ENCODE results near the gene KRT36.

KRT36 gene

GRCh38 chr17:41532947-41533570 is 43.3 kb upstream of the KRT36 start:
- no peak overlapping the region for H3K9ac ChIP-seq
- H3K4me3 ChIP-seq, result no peak overlapping the region
- no peak overlapping the region for H3K4me2 ChIP-seq
- no peaks in the 10 kb centered on the region; a peak in 1 of 22 replicates for H4K20me1 ChIP-seq
- H3K27me3 ChIP-seq, result peaks cover 12 to 32% (median 28%) of the 10 kb centered on the region in 11 experiments
- H3K9me3 ChIP-seq (replicated peaks in 1 of 11), result peaks cover 0 to 5% (median 3%) of the 10 kb centered on the region in 11 experiments; a peak in 12 of 22 replicates
- peaks cover 0 to 11% (median 0%) of the 10 kb centered on the region in 10 experiments; a peak in 5 of 20 replicates for H3K4me1 ChIP-seq
- no peak overlapping the region for H3K27ac ChIP-seq
- no peak for TF ChIP-seq Cebpa-rat (IDR thresholded peaks at IDR 0.05)
- no peaks in the 10 kb centered on the region for H3K36me3 ChIP-seq

- no peak for TF ChIP-seq Cebpa-rat (IDR thresholded peaks at IDR 0.05)
- H3K36me3 ChIP-seq, result no peaks in the 10 kb centered on the region
- peaks cover 0 to 11% (median 0%) of the 10 kb centered on the region in 10 experiments; a peak in 5 of 20 replicates for H3K4me1 ChIP-seq
- H3K9ac ChIP-seq, result no peak overlapping the region
- no peak overlapping the region for H3K27ac ChIP-seq
- H4K20me1 ChIP-seq, result no peaks in the 10 kb centered on the region; a peak in 1 of 22 replicates
- H3K4me2 ChIP-seq, result no peak overlapping the region
- H3K9me3 ChIP-seq (replicated peaks in 1 of 11), result peaks cover 0 to 16% (median 12%) of the 10 kb centered on the region in 11 experiments; a peak in 13 of 22 replicates
- H3K4me3 ChIP-seq, result no peak overlapping the region
- peaks cover 23 to 42% (median 39%) of the 10 kb centered on the region in 11 experiments for H3K27me3 ChIP-seq
These were observed 42.3 kb upstream of the KRT36 start for GRCh38 chr17:41531993-41532392.

- Histone ChIP-seq H3K27ac (no peak overlapping the region), H3K4me1 (peaks cover 0 to 11% (median 0%) of the 10 kb centered on the region in 10 experiments; a peak in 5 of 20 replicates), H3K27me3 (peaks cover 28 to 51% (median 46%) of the 10 kb centered on the region in 11 experiments), H4K20me1 (no peaks in the 10 kb centered on the region; a peak in 1 of 22 replicates), H3K9ac (no peak overlapping the region), H3K9me3 (replicated peaks in 1 of 11) (peaks cover 0 to 18% (median 12%) of the 10 kb centered on the region in 11 experiments; a peak in 13 of 22 replicates), H3K4me3 (no peak overlapping the region), H3K4me2 (peak overlapping the region in 2 of 11 experiments; percentile 14 to 15; a peak in 2 of 22 replicates), H3K36me3 (no peaks in the 10 kb centered on the region)
- no peak for TF ChIP-seq Cebpa-rat (IDR thresholded peaks at IDR 0.05)
These were observed 40.6 kb upstream of the KRT36 start for GRCh38 chr17:41530062-41531048.

- TF ChIP-seq Cebpa-rat (IDR thresholded peaks at IDR 0.05), result no peak
- H3K9ac ChIP-seq, result no peak overlapping the region
- peak overlapping the region in 3 of 11 experiments; percentile 14 to 15 (median 14); a peak in 2 of 22 replicates for H3K4me2 ChIP-seq
- peaks cover 28 to 51% (median 46%) of the 10 kb centered on the region in 11 experiments for H3K27me3 ChIP-seq
- H3K27ac ChIP-seq, result no peak overlapping the region
- H4K20me1 ChIP-seq, result peaks cover 0 to under 1% (median 0%) of the 10 kb centered on the region in 11 experiments; a peak in 1 of 22 replicates
- H3K9me3 ChIP-seq (replicated peaks in 1 of 11), result peaks cover 0 to 18% (median 12%) of the 10 kb centered on the region in 11 experiments; a peak in 13 of 22 replicates
- H3K4me3 ChIP-seq, result no peak overlapping the region
- peaks cover 0 to 11% (median 0%) of the 10 kb centered on the region in 10 experiments; a peak in 4 of 20 replicates for H3K4me1 ChIP-seq
- no peaks in the 10 kb centered on the region for H3K36me3 ChIP-seq
These were observed 39.8 kb upstream of the KRT36 start for GRCh38 chr17:41529491-41529915.

- H3K27ac ChIP-seq, result no peak overlapping the region
- H4K20me1 ChIP-seq, result peaks cover 0 to 6% (median 0%) of the 10 kb centered on the region in 11 experiments; a peak in 1 of 22 replicates
- H3K36me3 ChIP-seq, result no peaks in the 10 kb centered on the region
- peaks cover 0 to 11% (median 0%) of the 10 kb centered on the region in 10 experiments; a peak in 4 of 20 replicates for H3K4me1 ChIP-seq
- peak overlapping the region in 2 of 11 experiments; percentile 14 to 15; a peak in 2 of 22 replicates for H3K4me2 ChIP-seq
- H3K4me3 ChIP-seq, result no peak overlapping the region
- peaks cover 0 to 18% (median 12%) of the 10 kb centered on the region in 11 experiments; a peak in 13 of 22 replicates for H3K9me3 ChIP-seq (replicated peaks in 1 of 11)
- H3K27me3 ChIP-seq, result peaks cover 28 to 51% (median 46%) of the 10 kb centered on the region in 11 experiments
- H3K9ac ChIP-seq, result no peak overlapping the region
- no peak for TF ChIP-seq Cebpa-rat (IDR thresholded peaks at IDR 0.05)
These were observed 39.2 kb upstream of the KRT36 start for GRCh38 chr17:41528959-41529353.

DNA sequence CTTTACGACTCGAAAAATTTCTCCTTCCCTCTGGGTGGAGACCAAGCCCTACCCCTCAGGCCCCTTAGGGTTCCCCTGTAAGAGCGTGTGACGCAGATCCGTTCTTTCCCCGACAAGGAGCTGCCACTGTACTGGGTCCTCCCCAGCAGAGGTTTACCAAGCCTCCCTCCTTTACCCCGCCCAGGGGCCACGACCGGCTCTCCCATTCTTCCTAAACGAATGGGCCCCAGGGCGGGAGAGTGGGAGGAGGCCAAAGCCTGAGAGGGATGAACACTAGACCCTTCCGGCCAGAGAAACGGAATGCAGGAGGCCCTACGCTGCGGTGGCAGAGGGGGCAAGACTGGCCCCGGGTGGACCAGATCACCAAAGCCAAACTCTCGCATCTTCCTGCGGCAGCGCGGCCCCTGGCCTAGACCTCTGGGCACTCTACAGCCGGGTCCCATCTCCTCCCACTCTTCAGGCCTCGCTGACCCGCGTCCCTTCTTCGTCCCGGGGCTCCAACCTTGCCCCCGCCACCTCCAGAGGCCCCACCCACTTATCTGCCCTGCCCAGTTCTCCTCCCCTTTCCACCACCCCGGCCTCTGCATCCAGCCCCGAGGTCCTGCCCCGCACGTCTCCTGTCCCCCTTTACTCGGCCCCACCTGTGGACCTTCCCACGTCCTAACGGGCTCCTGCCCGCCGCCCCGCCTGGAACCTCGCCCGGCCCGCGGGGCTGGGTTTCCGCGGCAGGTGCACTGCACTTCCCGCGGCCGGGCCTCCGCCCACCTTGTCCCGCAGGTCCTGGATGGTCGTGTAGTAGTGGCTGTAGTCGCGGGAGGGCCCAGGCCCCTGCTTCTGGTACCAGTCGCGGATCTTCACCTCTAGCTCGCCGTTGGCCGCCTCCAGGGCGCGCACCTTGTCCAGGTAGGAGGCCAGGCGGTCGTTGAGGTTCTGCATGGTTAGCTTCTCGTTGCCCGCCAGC is 37.6 kb upstream of the KRT36 start:
- Histone ChIP-seq H4K20me1 (peaks cover 0 to 8% (median 0%) of the 10 kb centered on the region in 11 experiments; a peak in 1 of 22 replicates), H3K9ac (no peak overlapping the region), H3K4me3 (no peak overlapping the region), H3K9me3 (replicated peaks in 1 of 11) (peaks cover 0 to 18% (median 12%) of the 10 kb centered on the region in 11 experiments; a peak in 13 of 22 replicates), H3K4me1 (peaks cover 0 to 13% (median under 1%) of the 10 kb centered on the region in 10 experiments; a peak in 7 of 20 replicates), H3K36me3 (no peaks in the 10 kb centered on the region), H3K27me3 (peaks cover 28 to 51% (median 46%) of the 10 kb centered on the region in 11 experiments), H3K4me2 (no peak overlapping the region), H3K27ac (no peak overlapping the region)
- TF ChIP-seq Cebpa-rat (IDR thresholded peaks at IDR 0.05), result no peak

- Histone ChIP-seq H3K4me3 (no peak overlapping the region), H3K9me3 (replicated peaks in 1 of 11) (peaks cover 0 to 18% (median 12%) of the 10 kb centered on the region in 11 experiments; a peak in 13 of 22 replicates), H4K20me1 (0 out of 22 replicates have a peak, but pooled peaks cover 0 to 8% (median 0%) of the 10 kb centered on the region in 11 experiments), H3K4me2 (no peak overlapping the region), H3K9ac (no peak overlapping the region), H3K36me3 (no peaks in the 10 kb centered on the region), H3K27me3 (peaks cover 26 to 32% (median 30%) of the 10 kb centered on the region in 11 experiments), H3K4me1 (peaks cover 0 to 25% (median 5%) of the 10 kb centered on the region in 10 experiments; a peak in 9 of 20 replicates), H3K27ac (no peak overlapping the region)
- no peak for TF ChIP-seq Cebpa-rat (IDR thresholded peaks at IDR 0.05)
These were observed 34.6 kb upstream of the KRT36 start for GRCh38 chr17:41524261-41524660.
